DOHH2 (cell line): Measurements from ENCODE around the gene LRRTM4.

Experiments
- H3F3A ChIP-seq: fragments of 200-600 bp; sonication (generic), shearing (Covaris generic); 2 replicates; pipeline ENCODE4 v1.6.0; 2016; ENCODE audit warnings: antibody characterized with exemption, mild to moderate bottlenecking; ENCODE audit not compliant: control insufficient read depth, insufficient read depth
- H3K27ac ChIP-seq: fragments of 200-600 bp; sonication (generic); 2 replicates; pipeline ENCODE4 v1.5.1; 2014; ENCODE audit warnings: low read depth, mild to moderate bottlenecking, low read length, moderate library complexity
- H3K27me3 ChIP-seq: fragments of 200-600 bp; sonication (generic); 2 replicates; pipeline ENCODE4 v1.6.1; 2014; ENCODE audit warnings: mild to moderate bottlenecking, low read length, mixed read lengths; ENCODE audit not compliant: control insufficient read depth
- H3K36me3 ChIP-seq: fragments of 200-600 bp; sonication (generic); 2 replicates; pipeline ENCODE4 v1.6.1; 2014; ENCODE audit warnings: mild to moderate bottlenecking, low read length, moderate library complexity, mixed read lengths; ENCODE audit not compliant: control insufficient read depth
- H3K4me1 ChIP-seq: fragments of 200-600 bp; sonication (generic); 2 replicates; pipeline ENCODE4 v1.6.1; 2014; ENCODE audit warnings: mild to moderate bottlenecking, low read length, mixed read lengths; ENCODE audit not compliant: control insufficient read depth
- H3K4me2 ChIP-seq: fragments of 200-600 bp; sonication (generic); 2 replicates; pipeline ENCODE4 v1.6.0; 2014; ENCODE audit warnings: mild to moderate bottlenecking, low read length, moderate library complexity
- H3K4me3 ChIP-seq: fragments of 200-600 bp; sonication (generic); 2 replicates; pipeline ENCODE4 v1.5.1; 2014; ENCODE audit warnings: mild to moderate bottlenecking, low read length, mixed read lengths
- H3K79me2 ChIP-seq: fragments of 200-600 bp; sonication (generic); 2 replicates; pipeline ENCODE4 v1.6.1; 2014; ENCODE audit warnings: mild to moderate bottlenecking, low read length, mixed read lengths; ENCODE audit not compliant: control insufficient read depth
- H3K9me2 ChIP-seq: fragments of 200-600 bp; sonication (generic); replicated peaks from 2 replicates; pipeline ENCODE4 v1.6.1; 2014; ENCODE audit warnings: mild to moderate bottlenecking, low read length, mixed read lengths; ENCODE audit not compliant: control insufficient read depth
- H3K9me3 ChIP-seq: fragments of 200-600 bp; sonication (generic); 2 replicates; pipeline ENCODE4 v1.6.1; 2014; ENCODE audit warnings: antibody characterized with exemption, low read length, mixed read lengths; ENCODE audit not compliant: control insufficient read depth, insufficient read depth
- H4K20me1 ChIP-seq: fragments of 200-600 bp; sonication (generic); 2 replicates; pipeline ENCODE4 v1.6.0; 2014; ENCODE audit warnings: low read depth, mild to moderate bottlenecking, antibody characterized with exemption, low read length, moderate library complexity; ENCODE audit not compliant: control insufficient read depth, insufficient read depth
- EZH2phosphoT487 ChIP-seq: fragments of 200-600 bp; sonication (generic); IDR thresholded peaks from 2 replicates; pipeline ENCODE4 v1.6.1; 2017; ENCODE audit warnings: borderline replicate concordance, mild to moderate bottlenecking, antibody characterized with exemption, low read length, moderate library complexity, mixed read lengths
- TF ChIP-seq, protein P1 (sequence below): fragments of 200-600 bp; sonication (generic); IDR thresholded peaks from one replicate; pipeline ENCODE4 v1.5.1; 2014; ENCODE audit warnings: antibody characterized with exemption, mild to moderate bottlenecking, low read depth, low read length; ENCODE audit not compliant: poor library complexity, severe bottlenecking

LRRTM4 gene

DNA sequence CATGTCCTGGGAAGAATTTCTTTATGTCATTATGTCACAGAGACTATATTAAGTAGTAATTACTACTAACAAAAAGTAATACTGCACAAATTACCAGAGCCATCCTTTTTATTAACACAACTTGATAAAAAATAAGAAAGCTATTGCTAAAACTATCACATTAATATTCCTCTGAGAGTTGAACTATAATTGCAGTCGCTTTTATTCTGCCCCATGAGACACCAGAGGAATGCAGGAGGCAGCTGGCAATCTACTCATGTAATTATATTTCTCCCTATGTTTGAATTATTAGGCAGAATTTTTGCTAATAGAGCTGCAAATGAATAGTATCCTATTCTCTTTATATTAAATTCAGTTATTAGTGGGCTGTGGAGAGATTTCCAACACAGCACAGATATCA, 220.7 kb downstream of the LRRTM4 start:
- Histone ChIP-seq H3K4me1 (no peaks in the 10 kb centered on the region), H3K27me3 (no peaks in the 10 kb centered on the region), H3F3A (no peaks in the 10 kb centered on the region), H3K4me2 (no peak overlapping the region), H3K36me3 (no peaks in the 10 kb centered on the region), H3K79me2 (no peaks in the 10 kb centered on the region), H3K27ac (no peak overlapping the region), H3K9me3 (no peaks in the 10 kb centered on the region), H4K20me1 (no peaks in the 10 kb centered on the region), H3K9me2 (no peaks in the 10 kb centered on the region), H3K4me3 (no peak overlapping the region)
- no peak for TF ChIP-seq EZH2phosphoT487
- TF ChIP-seq, protein P1, sequence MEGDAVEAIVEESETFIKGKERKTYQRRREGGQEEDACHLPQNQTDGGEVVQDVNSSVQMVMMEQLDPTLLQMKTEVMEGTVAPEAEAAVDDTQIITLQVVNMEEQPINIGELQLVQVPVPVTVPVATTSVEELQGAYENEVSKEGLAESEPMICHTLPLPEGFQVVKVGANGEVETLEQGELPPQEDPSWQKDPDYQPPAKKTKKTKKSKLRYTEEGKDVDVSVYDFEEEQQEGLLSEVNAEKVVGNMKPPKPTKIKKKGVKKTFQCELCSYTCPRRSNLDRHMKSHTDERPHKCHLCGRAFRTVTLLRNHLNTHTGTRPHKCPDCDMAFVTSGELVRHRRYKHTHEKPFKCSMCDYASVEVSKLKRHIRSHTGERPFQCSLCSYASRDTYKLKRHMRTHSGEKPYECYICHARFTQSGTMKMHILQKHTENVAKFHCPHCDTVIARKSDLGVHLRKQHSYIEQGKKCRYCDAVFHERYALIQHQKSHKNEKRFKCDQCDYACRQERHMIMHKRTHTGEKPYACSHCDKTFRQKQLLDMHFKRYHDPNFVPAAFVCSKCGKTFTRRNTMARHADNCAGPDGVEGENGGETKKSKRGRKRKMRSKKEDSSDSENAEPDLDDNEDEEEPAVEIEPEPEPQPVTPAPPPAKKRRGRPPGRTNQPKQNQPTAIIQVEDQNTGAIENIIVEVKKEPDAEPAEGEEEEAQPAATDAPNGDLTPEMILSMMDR: no peak

GRCh38 chr2:77296791-77297190, 225.4 kb downstream of the LRRTM4 start:
- H3K9me3 ChIP-seq: no peaks in the 10 kb centered on the region
- H3K27ac ChIP-seq: no peak overlapping the region
- H4K20me1 ChIP-seq: no peaks in the 10 kb centered on the region

DNA sequence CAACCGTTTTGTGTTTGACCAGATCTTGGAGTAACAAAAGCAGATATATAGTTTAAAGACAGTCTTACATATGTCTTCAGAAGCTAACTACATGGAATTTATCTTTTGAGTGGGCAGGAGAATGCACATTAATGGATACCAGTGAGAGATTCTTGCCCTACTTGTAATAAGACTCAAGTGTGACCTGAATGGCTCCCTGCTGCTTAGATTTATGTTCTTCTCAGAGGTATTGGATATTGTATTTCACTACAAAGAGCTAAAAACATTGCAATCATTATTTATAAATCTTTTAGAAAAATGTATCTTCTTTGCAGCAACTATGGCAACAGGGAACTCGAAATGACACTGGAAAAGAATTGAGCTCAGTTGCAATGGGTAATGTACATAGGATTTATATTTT, 227.7 kb downstream of the LRRTM4 start:
- no peaks in the 10 kb centered on the region for H3K9me3 ChIP-seq
- no peaks in the 10 kb centered on the region for H3K9me2 ChIP-seq
- no peak overlapping the region for H3K4me2 ChIP-seq
- TF ChIP-seq, protein P1: no peak
- TF ChIP-seq EZH2phosphoT487: no peak
- no peaks in the 10 kb centered on the region for H4K20me1 ChIP-seq
- H3F3A ChIP-seq: no peaks in the 10 kb centered on the region
- H3K79me2 ChIP-seq: no peaks in the 10 kb centered on the region
- no peaks in the 10 kb centered on the region for H3K27me3 ChIP-seq
- no peak overlapping the region for H3K27ac ChIP-seq
- no peaks in the 10 kb centered on the region for H3K4me1 ChIP-seq
- no peak overlapping the region for H3K4me3 ChIP-seq
- no peaks in the 10 kb centered on the region for H3K36me3 ChIP-seq

More at GRCh38 chr2:77296791-77297190, 225.4 kb downstream of the LRRTM4 start:
- no peak for TF ChIP-seq EZH2phosphoT487
- TF ChIP-seq, protein P1: no peak
- Histone ChIP-seq H3K36me3 (no peaks in the 10 kb centered on the region), H3K4me1 (no peaks in the 10 kb centered on the region), H3K9me2 (no peaks in the 10 kb centered on the region), H3K27me3 (no peaks in the 10 kb centered on the region), H3K4me3 (no peak overlapping the region), H3K4me2 (no peak overlapping the region), H3F3A (no peaks in the 10 kb centered on the region), H3K79me2 (no peaks in the 10 kb centered on the region)

- no peaks in the 10 kb centered on the region for H3F3A ChIP-seq
- H3K79me2 ChIP-seq: no peaks in the 10 kb centered on the region
- no peak for TF ChIP-seq EZH2phosphoT487
- TF ChIP-seq, protein P1: no peak
- H3K27me3 ChIP-seq: no peaks in the 10 kb centered on the region
- H3K27ac ChIP-seq: no peak overlapping the region
- no peaks in the 10 kb centered on the region for H3K4me1 ChIP-seq
- H3K36me3 ChIP-seq: no peaks in the 10 kb centered on the region
- H3K9me2 ChIP-seq: no peaks in the 10 kb centered on the region
- no peaks in the 10 kb centered on the region for H4K20me1 ChIP-seq
- no peak overlapping the region for H3K4me2 ChIP-seq
- no peak overlapping the region for H3K4me3 ChIP-seq
- no peaks in the 10 kb centered on the region for H3K9me3 ChIP-seq
Observed at GRCh38 chr2:77284353-77284752, 237.8 kb downstream of the LRRTM4 start.
